Psoas muscle (tissue), 8 donors: ENCODE data around the gene REV3L. TPM values are rescaled to one million over a fixed set of nuclear protein-coding genes. Genes with fewer than 3 reads are reported as not detected.

ENCODE experiments used
- ATAC-seq, 4 donors: fragments of 200-7000 bp; cut with Tn5 transposase; one replicate each; pipeline ENCODE4 v1.9.1; 2020; ENCODE audit warnings: moderate library complexity in 3 of 4, mild to moderate bottlenecking in 2 of 4
- DNase-seq, 2 donors: peaks; one replicate each; pipeline ENCODE4 v3.0.0-alpha.2; 2020
- H3K27ac ChIP-seq: fragments of 200-600 bp; one replicate; pipeline ENCODE4 v1.8.0; 2022
- H3K27me3 ChIP-seq, 3 donors: fragments of 200-600 bp in 1 of 3; one replicate each; pipeline versions ENCODE4 v1.6.1 to v1.8.0; 2013 to 2022; ENCODE audit warnings: low read length in 2 of 3, mild to moderate bottlenecking in 2 of 3, moderate library complexity in 1 of 3; ENCODE audit not compliant: insufficient read depth in 3 of 3
- H3K36me3 ChIP-seq, 2 donors: fragments of 200-600 bp in 1 of 2; one replicate each; pipeline versions ENCODE4 v1.6.1 to v1.8.0; 2013 to 2022; ENCODE audit warnings: low read depth in 1 of 2, mild to moderate bottlenecking in 1 of 2, moderate library complexity in 1 of 2; ENCODE audit not compliant: insufficient read depth in 1 of 2
- H3K4me1 ChIP-seq: fragments of 200-600 bp; one replicate; pipeline ENCODE4 v1.8.0; 2022
- H3K4me3 ChIP-seq: fragments of 200-600 bp; one replicate; pipeline ENCODE4 v1.8.0; 2022; ENCODE audit warnings: mild to moderate bottlenecking
- H3K9me3 ChIP-seq: fragments of 200-600 bp; one replicate; pipeline ENCODE4 v1.8.0; 2022
- WGBS, 3 donors: extraction: QIAGEN DNeasy Blood & Tissue Kit; methylation state at CpG; one replicate each; pipeline versions ENCODE4 v1.1.6 to v1.1.7; 2013; 5-methylcytosine and 5-hydroxymethylcytosine counted together
- intact Hi-C, 2 donors: fragments of 100-400 bp; cut with DNase I; formaldehyde crosslinking; loops; one replicate each; pipeline versions ENCODE4 v1.11.0 to v1.14.2; 2022
- polyA plus RNA-seq, 3 donors: library from polyadenylated mRNA; stranded (reverse); fragments of 200-250 nt; gene quantifications; one replicate each; pipeline ENCODE4 v1.2.3, GENCODE V29; 2013
- total RNA-seq, 4 donors: library from RNA; stranded (reverse); fragmentation: NEBNext Ultra II Directional in 2 of 4; extraction: Animal tissue kit (Norgen Biotek cat#: 25700) in 2 of 4; gene quantifications; one replicate each; pipeline versions ENCODE4 v1.2.1 to v1.2.4, GENCODE V29; 2021 to 2023
- TF ChIP-seq, protein P1 (sequence below): fragments of 200-600 bp; IDR thresholded peaks from one replicate; pipeline ENCODE4 v1.8.0; 2022; ENCODE audit warnings: antibody characterized with exemption
- donor health status: healthy with polysubstance abuse.
- donor health status: DM: no; HTN: no; CAD: no; lungs with moderate emphysema.
- donor health status: Bipolar disorder and iron deficiency.
- donor health status: healthy.
- donor health status: DM: yes; HTN: yes; CAD: no.
- donor health status: DM: no; HTN: no; CAD: no.
- donor health status: DM: no; HTN: no; CAD: no.
- donor health status: DM: yes; HTN: yes; CAD: no.

Gene REV3L
- total and polyA plus RNA-seq, 7 donors = 9.0 to 36.3 (median 18.8) TPM

DNA sequence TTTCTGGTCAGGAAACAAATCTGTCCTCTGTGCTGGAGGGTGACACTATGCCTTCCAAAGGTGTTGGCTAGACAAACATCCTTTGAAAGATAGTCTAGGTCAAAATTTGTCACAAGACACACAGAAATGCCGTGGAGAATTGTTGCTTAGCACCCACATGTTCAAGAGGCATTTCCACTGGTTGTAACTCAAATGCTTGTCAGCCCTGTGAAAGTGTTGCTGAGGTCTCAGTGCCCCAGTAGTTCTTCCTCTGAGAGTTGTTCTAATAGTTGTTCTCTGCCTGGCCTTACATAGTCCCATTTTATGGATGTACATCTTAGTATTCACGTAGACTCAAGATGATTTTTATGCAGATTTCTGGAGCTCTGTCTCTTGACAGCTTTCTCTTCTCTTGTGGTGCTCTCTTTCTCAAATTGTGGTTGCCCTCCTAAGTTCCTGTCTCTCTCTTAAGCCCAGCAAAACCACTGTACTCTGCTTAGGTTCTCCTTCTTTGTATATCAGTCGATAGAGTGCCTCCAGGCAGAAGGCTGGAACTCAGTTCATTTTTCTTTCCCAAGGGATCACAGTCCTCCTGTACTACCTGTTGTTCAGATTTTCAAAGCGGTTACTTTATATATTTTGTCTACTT, 39.5 kb upstream of the REV3L start:
- DNase-seq (no peak), ATAC-seq (no peak)
- intact Hi-C loops = no loop called here
- Histone ChIP-seq H3K36me3 (no peaks in the 10 kb centered on the region), H3K27me3 (no peaks in the 10 kb centered on the region), H3K4me1 (peaks cover 18% of the 10 kb centered on the region), H3K4me3 (no peak overlapping the region), H3K27ac (no peak overlapping the region), H3K9me3 (no peaks in the 10 kb centered on the region)
- 83 to 90% (median 85%) methylated on average over 4 of the region's 4 CpGs for WGBS, 3 donors
- TF ChIP-seq, protein P1, sequence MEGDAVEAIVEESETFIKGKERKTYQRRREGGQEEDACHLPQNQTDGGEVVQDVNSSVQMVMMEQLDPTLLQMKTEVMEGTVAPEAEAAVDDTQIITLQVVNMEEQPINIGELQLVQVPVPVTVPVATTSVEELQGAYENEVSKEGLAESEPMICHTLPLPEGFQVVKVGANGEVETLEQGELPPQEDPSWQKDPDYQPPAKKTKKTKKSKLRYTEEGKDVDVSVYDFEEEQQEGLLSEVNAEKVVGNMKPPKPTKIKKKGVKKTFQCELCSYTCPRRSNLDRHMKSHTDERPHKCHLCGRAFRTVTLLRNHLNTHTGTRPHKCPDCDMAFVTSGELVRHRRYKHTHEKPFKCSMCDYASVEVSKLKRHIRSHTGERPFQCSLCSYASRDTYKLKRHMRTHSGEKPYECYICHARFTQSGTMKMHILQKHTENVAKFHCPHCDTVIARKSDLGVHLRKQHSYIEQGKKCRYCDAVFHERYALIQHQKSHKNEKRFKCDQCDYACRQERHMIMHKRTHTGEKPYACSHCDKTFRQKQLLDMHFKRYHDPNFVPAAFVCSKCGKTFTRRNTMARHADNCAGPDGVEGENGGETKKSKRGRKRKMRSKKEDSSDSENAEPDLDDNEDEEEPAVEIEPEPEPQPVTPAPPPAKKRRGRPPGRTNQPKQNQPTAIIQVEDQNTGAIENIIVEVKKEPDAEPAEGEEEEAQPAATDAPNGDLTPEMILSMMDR = no peak

DNA sequence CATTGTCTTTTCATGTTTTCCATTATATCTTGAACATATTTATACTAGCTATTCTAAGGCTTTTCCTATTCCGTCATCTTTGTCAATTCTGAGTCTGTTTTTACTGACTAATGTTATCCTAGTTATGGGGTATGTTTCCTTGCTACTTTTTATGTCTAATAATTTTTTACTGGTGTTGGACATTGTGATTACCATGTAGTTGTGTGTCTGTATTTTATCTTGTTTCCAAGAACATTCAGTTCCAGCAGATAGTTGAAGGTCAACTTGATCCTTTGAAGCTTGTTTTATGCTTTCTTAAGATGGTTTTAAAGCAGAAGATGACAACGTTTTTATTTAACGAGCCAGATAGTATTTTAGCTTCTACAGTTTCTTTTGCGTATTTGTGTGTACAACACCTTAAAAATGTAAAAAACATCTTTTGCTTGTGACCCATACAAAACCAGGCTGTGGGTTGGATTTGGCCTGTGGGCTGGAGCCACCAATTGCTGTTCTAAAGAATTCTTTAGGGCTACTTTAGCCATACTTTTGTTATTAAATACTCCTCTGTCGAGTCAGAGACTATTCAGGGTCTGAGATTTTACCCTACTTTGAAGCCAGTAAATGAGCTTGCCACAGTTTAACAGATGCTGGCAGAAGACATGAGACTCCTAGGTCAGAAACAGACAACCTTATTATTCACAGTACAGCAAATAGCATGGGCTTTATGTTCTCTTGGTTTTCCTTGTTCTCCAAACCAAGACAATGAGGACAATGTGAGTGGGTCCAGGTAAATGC, 38.7 kb upstream of the REV3L start:
- 72 to 90% (median 74%) methylated on average over 5 of the region's 5 CpGs for WGBS, 3 donors
- intact Hi-C loops = no loop called here
- no peak overlapping the region for H3K27ac ChIP-seq

DNA sequence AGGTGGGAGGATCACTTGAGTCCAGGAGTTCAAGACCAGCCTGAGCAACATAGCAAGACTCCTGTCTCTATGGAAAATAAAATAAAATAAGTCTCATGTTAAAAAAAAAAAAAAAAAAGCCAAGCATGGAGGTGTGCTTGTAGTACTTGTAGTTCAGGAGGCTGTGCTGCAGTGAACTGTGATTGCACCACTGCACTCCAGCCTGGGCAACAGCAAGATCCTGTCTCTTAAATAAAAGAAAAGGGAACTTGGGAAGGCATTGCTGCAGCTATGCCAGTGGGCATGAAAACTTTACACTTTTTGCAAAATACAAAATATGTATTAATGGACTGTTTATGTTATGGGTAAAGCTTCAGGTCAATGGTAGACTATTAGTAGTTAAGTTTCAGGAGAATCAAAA, 37.5 kb upstream of the REV3L start:
- peaks cover 18% of the 10 kb centered on the region for H3K4me1 ChIP-seq
- H3K36me3 ChIP-seq = no peaks in the 10 kb centered on the region
- TF ChIP-seq, protein P1 = no peak
- ATAC-seq = no peak
- no peaks in the 10 kb centered on the region for H3K27me3 ChIP-seq
- no peak overlapping the region for H3K27ac ChIP-seq
- no peak for DNase-seq
- no peak overlapping the region for H3K4me3 ChIP-seq
- intact Hi-C loops = no loop called here
- H3K9me3 ChIP-seq = no peaks in the 10 kb centered on the region

More for the DNA sequence above, 38.7 kb upstream of the REV3L start:
- no peak overlapping the region for H3K4me3 ChIP-seq
- peaks cover 18% of the 10 kb centered on the region for H3K4me1 ChIP-seq
- TF ChIP-seq, protein P1 = no peak
- no peaks in the 10 kb centered on the region for H3K36me3 ChIP-seq
- DNase-seq = no peak
- no peaks in the 10 kb centered on the region for H3K27me3 ChIP-seq
- H3K9me3 ChIP-seq = no peaks in the 10 kb centered on the region
- no peak for ATAC-seq

DNA sequence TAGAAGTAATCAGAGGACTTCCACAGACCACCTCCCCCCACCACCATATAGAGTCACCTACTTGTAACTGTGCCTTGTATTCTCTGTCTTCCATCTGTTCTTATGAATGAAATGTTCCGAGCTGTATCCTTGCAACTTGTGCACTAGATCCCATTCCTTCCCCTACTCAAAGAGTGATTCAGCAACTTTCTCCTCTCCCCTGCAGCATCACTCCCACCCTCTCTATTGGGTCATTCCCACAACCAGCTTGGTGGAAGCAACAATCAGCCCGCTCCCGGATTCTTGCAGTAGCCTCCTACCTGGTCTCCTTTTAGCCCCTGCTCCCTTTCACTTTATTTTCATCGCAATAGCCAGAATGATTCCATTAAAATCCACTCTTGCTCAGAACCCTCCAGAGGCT, 34.9 kb upstream of the REV3L start:
- no peak overlapping the region for H3K4me3 ChIP-seq
- H3K36me3 ChIP-seq = no peaks in the 10 kb centered on the region
- H3K27ac ChIP-seq = no peak overlapping the region
- ATAC-seq = no peak
- no peaks in the 10 kb centered on the region for H3K4me1 ChIP-seq
- TF ChIP-seq, protein P1 = no peak
- DNase-seq = no peak
- H3K27me3 ChIP-seq = no peaks in the 10 kb centered on the region
- no peaks in the 10 kb centered on the region for H3K9me3 ChIP-seq
- WGBS, 3 donors = 83 to 89% (median 87%) methylated on average over 4 of the region's 4 CpGs
- intact Hi-C loops = no loop called here
